GM04503 (cell line): Measurements from ENCODE around the gene CDH6.

Source experiments
- DNase-seq: peaks from one replicate; pipeline ENCODE4 v3.0.0-alpha.2; 2012; ENCODE audit warnings: low read depth

Gene CDH6

GRCh38 chr5:31193591-31194467 lies at the start of gene CDH6:
CDH6 (plus strand) TSS chr5:31193686; CDS start chr5:31267474, 73,788 bp downstream.
- DNase-seq: no peak

- no peak for DNase-seq
Measured at GRCh38 chr5:31144364-31144763, 49.1 kb upstream of the CDH6 start.

GRCh38 chr5:31148959-31149475 lies 44.5 kb upstream of the CDH6 start:
- DNase-seq: no peak

GRCh38 chr5:31153521-31153920 lies 40.0 kb upstream of the CDH6 start:
- no peak for DNase-seq

GRCh38 chr5:31156631-31157160 lies 36.8 kb upstream of the CDH6 start:
- DNase-seq: no peak

- no peak for DNase-seq
Measured at GRCh38 chr5:31157720-31158119, 35.8 kb upstream of the CDH6 start.

GRCh38 chr5:31158686-31159085 lies 34.8 kb upstream of the CDH6 start:
- no peak for DNase-seq

- DNase-seq: no peak
Measured at GRCh38 chr5:31161781-31162181, 31.7 kb upstream of the CDH6 start.

GRCh38 chr5:31165729-31166128 lies 27.8 kb upstream of the CDH6 start:
- no peak for DNase-seq

- no peak for DNase-seq
Measured at GRCh38 chr5:31169379-31169778, 24.1 kb upstream of the CDH6 start.

- DNase-seq: no peak
Measured at GRCh38 chr5:31172881-31173280, 20.6 kb upstream of the CDH6 start.

GRCh38 chr5:31173614-31174013 lies 19.9 kb upstream of the CDH6 start:
- DNase-seq: no peak

GRCh38 chr5:31181376-31181987 lies 12.0 kb upstream of the CDH6 start:
- no peak for DNase-seq

- no peak for DNase-seq
Measured at GRCh38 chr5:31182136-31182535, 11.3 kb upstream of the CDH6 start.

- no peak for DNase-seq
Measured at GRCh38 chr5:31185951-31186350, 7.5 kb upstream of the CDH6 start.

GRCh38 chr5:31186672-31187267 lies 6.7 kb upstream of the CDH6 start:
- no peak for DNase-seq

- no peak for DNase-seq
Measured at GRCh38 chr5:31187591-31187990, 5.9 kb upstream of the CDH6 start.

- no peak for DNase-seq
Measured at GRCh38 chr5:31192442-31192841, 1.0 kb upstream of the CDH6 start.

- no peak for DNase-seq
Measured at GRCh38 chr5:31193116-31193515, 370 bp upstream of the CDH6 start.

- DNase-seq: no peak
Measured at GRCh38 chr5:31194468-31194813, 955 bp downstream of the CDH6 start.

GRCh38 chr5:31194892-31195555 lies 1.5 kb downstream of the CDH6 start:
- DNase-seq: no peak

GRCh38 chr5:31196309-31196708 lies 2.8 kb downstream of the CDH6 start:
- DNase-seq: no peak
